Measurements from ENCODE around the gene FDX2.

- TF ChIP-seq CTCF (IDR thresholded peaks at IDR 0.05) (no peak), POLR2A (IDR thresholded peaks at IDR 0.05) (no peak)
Observed at GRCh38 chr19:10320602-10321416, 5.0 kb upstream of the FDX2 start.

Data from right lobe of liver (tissue), 4 donors.